PFSK-1 (cell line): ENCODE measurements around the gene RAP1GAP.

Experiments used
- POLR2AphosphoS5 ChIP-seq: IDR thresholded peaks from 2 replicates; pipeline ENCODE4 v1.6.1; 2012; ENCODE audit warnings: low read depth, mild to moderate bottlenecking, control low read depth, low read length, moderate library complexity
- SIN3A ChIP-seq: IDR thresholded peaks from 2 replicates; pipeline ENCODE4 v1.6.1; 2012; ENCODE audit warnings: mild to moderate bottlenecking, low read length, moderate library complexity, borderline replicate concordance; ENCODE audit not compliant: insufficient read depth
- TAF1 ChIP-seq: IDR thresholded peaks from 2 replicates; pipeline ENCODE4 v1.6.1; 2012; ENCODE audit warnings: low read length, control low read depth, borderline replicate concordance; ENCODE audit not compliant: insufficient read depth
- TF ChIP-seq, protein P1 (sequence below), 2 experiments: IDR thresholded peaks; 2 replicates each; pipeline versions ENCODE4 v1.6.1 to v1.8.0; 2011 to 2012; ENCODE audit warnings: low read depth in 2 of 2, low read length in 2 of 2, control low read depth in 1 of 2, inconsistent platforms in 1 of 2, mild to moderate bottlenecking in 1 of 2, moderate library complexity in 1 of 2; ENCODE audit not compliant: insufficient read depth in 1 of 2

DNA sequence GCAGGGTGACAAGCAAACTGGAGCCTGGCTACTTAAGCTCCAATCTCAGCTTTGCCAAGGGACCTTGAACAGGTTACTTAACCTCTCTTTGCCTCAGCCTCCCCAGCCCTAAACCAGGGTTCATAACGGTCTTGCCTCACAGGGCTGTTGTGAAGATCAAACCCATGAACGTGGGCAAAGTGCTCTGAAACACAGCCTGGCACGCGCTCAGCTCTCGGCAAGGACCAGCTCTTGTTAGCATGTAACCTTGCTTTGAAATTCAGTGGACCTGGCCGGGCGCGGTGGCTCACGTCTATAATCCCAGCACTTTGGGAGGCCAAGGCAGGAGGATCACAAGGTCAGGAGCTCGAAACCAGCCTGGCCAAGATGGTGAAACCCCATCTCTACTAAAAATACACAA, 24.8 kb downstream of the RAP1GAP start:
- TF ChIP-seq, protein P1, sequence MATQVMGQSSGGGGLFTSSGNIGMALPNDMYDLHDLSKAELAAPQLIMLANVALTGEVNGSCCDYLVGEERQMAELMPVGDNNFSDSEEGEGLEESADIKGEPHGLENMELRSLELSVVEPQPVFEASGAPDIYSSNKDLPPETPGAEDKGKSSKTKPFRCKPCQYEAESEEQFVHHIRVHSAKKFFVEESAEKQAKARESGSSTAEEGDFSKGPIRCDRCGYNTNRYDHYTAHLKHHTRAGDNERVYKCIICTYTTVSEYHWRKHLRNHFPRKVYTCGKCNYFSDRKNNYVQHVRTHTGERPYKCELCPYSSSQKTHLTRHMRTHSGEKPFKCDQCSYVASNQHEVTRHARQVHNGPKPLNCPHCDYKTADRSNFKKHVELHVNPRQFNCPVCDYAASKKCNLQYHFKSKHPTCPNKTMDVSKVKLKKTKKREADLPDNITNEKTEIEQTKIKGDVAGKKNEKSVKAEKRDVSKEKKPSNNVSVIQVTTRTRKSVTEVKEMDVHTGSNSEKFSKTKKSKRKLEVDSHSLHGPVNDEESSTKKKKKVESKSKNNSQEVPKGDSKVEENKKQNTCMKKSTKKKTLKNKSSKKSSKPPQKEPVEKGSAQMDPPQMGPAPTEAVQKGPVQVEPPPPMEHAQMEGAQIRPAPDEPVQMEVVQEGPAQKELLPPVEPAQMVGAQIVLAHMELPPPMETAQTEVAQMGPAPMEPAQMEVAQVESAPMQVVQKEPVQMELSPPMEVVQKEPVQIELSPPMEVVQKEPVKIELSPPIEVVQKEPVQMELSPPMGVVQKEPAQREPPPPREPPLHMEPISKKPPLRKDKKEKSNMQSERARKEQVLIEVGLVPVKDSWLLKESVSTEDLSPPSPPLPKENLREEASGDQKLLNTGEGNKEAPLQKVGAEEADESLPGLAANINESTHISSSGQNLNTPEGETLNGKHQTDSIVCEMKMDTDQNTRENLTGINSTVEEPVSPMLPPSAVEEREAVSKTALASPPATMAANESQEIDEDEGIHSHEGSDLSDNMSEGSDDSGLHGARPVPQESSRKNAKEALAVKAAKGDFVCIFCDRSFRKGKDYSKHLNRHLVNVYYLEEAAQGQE (IDR thresholded peaks at IDR 0.05; ENCODE audit: insufficient read depth in 1 of 2, low read depth in 2 of 2, low read length in 2 of 2) = no peak
- TF ChIP-seq POLR2AphosphoS5 (no peak), TAF1 (no peak), SIN3A (no peak)
